Astrocyte of the cerebellum (primary cell): ENCODE measurements around the gene TEX51.

Source experiments
- DNase-seq: peaks from one replicate; pipeline ENCODE4 v3.0.0-alpha.2; 2011; ENCODE audit warnings: low read depth
- H3K4me3 ChIP-seq: 2 replicates; pipeline ENCODE4 v1.5.1; 2011; ENCODE audit warnings: mild to moderate bottlenecking, low read depth, low read length, moderate library complexity
- CTCF ChIP-seq: IDR thresholded peaks from 2 replicates; pipeline ENCODE4 v1.5.1; 2012; ENCODE audit warnings: low read length, low read depth, moderate library complexity, mild to moderate bottlenecking; ENCODE audit errors: missing control alignments
- in situ Hi-C: cut with HindIII; loops from 2 replicates; pipeline ENCODE4 v1.10.0; 2017; ENCODE audit warnings: low sequenced_read_pairs

The TEX51 gene

DNA sequence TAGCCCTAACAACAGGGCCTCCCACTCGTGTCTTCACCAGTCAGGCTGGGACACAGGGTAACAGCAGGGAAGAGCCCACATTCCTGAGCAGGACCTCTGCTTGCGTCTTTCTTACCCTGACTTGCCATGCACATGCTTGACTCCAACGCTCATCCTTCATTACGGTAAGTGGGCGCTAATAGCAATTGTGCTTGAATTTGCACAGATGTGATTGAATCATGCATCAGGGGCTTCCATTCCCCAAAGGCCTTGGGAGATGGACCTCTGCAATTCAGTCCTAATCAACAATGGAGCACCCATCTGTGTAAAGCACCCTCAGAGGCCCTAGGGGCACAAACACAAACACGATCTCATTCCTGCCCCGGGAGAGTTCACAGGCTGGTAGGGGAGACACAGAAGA is 13.5 kb downstream of the TEX51 start:
- H3K4me3 ChIP-seq = no peak overlapping the region
- TF ChIP-seq CTCF = no peak
- in situ Hi-C loops = no loop called here
- no peak for DNase-seq

GRCh38 chr2:126913329-126913728 is 14.6 kb downstream of the TEX51 start:
- in situ Hi-C loops = no loop called here
- no peak for DNase-seq
- no peak for TF ChIP-seq CTCF
- H3K4me3 ChIP-seq = no peak overlapping the region

DNA sequence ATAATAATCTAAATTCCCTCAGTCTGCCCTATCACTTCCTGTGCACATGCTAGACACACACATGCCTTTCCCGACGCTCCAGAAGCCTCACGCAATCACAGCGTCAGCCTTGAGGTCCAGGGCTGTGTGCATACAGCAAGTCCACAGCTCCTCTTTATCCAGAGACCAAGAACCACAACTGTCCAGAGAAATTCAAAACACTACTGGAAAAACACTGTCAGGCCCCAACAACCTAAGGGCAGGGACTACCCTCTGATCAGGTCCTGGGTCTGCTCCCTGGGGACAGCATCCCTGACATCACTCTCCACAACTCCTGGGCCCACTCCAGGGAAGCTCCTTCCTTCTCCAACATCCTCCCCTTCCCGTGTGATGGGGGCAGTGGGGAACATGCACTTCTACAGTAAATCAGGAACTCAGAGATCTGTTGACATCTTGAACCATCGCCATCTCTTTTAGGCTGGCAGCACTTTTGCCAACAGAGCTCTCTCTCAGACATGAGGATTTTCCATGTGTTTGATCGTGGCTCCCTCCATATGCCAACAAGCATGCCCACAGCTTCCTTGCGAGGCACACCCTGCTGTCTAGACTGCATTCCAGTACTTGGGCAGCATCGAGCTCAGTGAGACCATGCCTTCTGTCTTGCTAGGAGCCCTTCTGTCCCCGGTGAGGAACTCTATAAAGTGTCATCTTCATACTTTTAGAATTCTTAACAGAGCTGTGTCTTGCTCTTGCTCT is 15.4 kb downstream of the TEX51 start:
- no peak for TF ChIP-seq CTCF
- H3K4me3 ChIP-seq = no peak overlapping the region
- no peak for DNase-seq
- in situ Hi-C loops = no loop called here

GRCh38 chr2:126914811-126915500 is 16.3 kb downstream of the TEX51 start:
- no peak overlapping the region for H3K4me3 ChIP-seq
- TF ChIP-seq CTCF = no peak
- no peak for DNase-seq
- in situ Hi-C loops = no loop called here

DNA sequence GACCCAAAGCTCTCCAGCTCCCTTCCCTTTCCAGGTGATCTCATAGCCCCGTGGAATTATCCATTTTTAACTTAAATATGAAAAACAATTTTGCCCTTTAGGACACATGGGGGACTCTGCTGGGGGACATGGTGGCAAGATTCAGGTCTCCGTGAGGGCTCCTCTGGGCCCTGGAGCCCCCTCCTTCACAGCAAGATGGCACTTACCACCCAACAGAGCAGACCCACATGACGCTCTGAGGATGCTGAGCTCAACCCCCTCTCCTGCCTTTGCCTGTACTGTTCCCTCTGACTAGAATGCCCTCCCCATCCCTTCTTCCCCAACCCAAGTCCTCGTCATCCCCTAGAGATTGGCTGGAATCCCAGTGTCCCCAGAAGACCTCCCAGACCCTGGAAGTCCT is 17.2 kb downstream of the TEX51 start:
- TF ChIP-seq CTCF = no peak
- H3K4me3 ChIP-seq = no peak overlapping the region
- DNase-seq = no peak
- in situ Hi-C loops = no loop called here

DNA sequence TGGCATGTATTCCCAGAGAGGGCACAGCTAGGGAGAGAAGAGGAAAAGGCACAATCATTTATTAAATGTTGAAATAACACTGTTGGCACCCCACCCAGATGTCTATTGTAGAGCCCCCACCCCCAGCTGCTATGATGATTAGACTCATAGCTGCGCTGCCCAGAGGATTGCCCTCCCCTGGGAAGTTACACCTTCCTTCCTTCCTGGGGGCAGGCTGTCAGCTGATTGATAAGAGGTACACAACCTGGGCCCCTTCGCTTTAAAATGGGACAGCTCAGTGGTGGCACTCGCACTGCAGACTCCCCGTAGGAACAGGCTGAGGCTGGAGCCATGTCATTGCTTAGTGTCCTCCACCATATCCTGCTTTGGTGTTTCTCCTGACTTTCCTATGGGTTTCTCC is 18.1 kb downstream of the TEX51 start:
- no peak overlapping the region for H3K4me3 ChIP-seq
- in situ Hi-C loops = no loop called here
- no peak for DNase-seq
- no peak for TF ChIP-seq CTCF
